M059J (cell line): ENCODE results near the gene IFIT2. TPM values are rescaled to one million over a fixed set of nuclear protein-coding genes. Genes with fewer than 3 reads are reported as not detected.
A peak's percentile ranks its signal among the peaks of the same experiment; 100 is the strongest.
"Not testable (repeated sequence)": the region's sequence is repeated elsewhere in the genome, so short reads cannot be mapped to it uniquely, and the experiment has no call there.

Source experiments
- DNase-seq: peaks from one replicate; pipeline ENCODE4 v3.0.0-alpha.2; 2012; ENCODE audit warnings: low read depth
- total RNA-seq: library from RNA; depleted of rRNA; stranded (reverse); fragments of >200 nt; shearing (Covaris generic); gene quantifications from 2 replicates; pipeline ENCODE4 v1.2.3, GENCODE V29; 2014; rRNA removed

Gene IFIT2
- total RNA-seq = 42.5 and 58.0 TPM in 2 replicates

DNA sequence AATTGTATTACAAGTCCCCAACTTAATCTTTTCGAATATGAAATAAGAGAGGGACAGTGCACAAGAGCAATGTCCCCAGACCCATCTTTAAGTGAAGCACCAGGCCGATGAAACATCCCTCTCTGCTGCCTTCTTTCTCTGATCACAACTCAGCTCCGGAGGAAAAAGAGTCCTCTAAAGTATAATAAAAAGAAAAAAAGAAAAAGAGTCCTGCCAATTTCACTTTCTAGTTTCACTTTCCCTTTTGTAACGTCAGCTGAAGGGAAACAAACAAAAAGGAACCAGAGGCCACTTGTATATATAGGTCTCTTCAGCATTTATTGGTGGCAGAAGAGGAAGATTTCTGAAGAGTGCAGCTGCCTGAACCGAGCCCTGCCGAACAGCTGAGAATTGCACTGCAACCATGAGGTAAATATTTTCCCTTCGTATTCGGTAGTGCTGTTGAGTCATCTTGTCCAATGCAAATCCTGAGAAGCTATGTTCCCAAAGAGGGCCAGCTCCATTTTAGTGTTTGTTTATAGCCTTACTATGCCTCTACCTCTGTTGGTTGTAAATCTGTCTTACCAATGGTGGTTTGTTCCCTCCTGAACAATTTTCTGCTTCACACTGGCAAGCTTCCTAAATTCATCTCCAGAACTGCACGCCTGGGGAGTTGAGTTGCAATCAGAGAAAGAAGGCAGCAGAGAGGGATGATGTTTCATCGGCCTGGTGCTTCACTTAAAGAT, at the start of gene IFIT2:
Gene IFIT2, plus strand, starts transcription at position 326 of the 725 bp plus-strand sequence. Its CDS starts 78 bp downstream, at position 404.
- DNase-seq = peak; percentile 81

DNA sequence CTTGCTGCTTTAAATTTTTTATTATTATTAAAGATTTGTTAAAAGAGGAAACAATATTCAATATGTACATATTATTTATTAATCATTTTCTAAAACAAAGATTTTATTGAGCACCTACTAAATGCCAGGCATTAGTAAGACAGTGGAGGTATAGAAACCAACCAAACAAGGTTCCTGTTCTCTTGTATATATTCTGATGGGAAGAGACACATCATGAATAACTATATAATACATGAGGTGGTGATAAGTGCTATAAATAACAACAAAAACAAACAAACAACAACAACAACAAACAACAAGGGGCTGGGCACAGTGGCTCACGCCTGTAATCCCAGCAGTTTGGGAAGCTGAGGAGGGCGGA, 49.6 kb upstream of the IFIT2 start:
- no peak for DNase-seq

DNA sequence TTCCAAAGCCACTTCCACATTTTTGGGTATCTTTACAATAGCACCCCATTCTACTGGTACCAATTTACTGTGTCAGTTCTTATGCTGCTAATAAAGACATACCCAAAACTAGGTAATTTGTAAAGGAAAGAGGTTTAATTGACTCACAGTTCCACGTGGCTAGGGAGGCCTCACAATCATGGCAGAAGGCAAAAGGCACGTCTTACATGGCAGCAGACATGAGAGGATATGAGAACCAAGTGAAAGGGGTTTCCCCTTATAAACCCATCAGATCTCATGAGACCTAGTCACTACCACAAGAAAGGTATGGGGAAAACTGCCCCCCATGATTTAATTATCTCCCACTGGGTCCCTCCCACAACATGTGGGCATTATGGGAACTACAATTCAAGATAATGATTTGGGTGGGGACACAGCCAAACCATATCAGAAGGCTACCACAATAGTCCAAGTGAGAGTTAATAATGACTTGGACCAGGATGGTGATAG, 46.7 kb upstream of the IFIT2 start:
- DNase-seq = not testable (repeated sequence)

DNA sequence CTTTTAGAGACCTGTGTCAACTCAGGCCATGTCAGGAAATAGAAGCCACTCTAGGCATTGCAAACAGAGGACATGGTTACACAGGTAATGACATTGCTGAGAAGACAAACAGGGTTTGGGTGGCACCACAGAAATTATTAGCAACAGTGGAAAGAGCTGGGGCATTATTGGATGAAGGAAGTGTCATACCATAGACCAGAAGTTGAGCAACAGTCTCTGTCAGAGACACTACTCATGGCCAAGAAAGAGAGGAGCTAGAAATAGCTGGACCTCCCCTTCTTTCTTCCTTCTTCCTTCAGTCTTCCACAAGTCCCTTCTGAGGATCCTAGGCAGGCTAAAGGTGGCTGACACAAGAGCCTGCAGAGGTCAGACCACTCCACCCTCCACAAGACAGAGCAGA, 46.1 kb upstream of the IFIT2 start:
- no peak for DNase-seq

- no peak for DNase-seq
Observed at GRCh38 chr10:89256340-89256739, 45.5 kb upstream of the IFIT2 start.

DNA sequence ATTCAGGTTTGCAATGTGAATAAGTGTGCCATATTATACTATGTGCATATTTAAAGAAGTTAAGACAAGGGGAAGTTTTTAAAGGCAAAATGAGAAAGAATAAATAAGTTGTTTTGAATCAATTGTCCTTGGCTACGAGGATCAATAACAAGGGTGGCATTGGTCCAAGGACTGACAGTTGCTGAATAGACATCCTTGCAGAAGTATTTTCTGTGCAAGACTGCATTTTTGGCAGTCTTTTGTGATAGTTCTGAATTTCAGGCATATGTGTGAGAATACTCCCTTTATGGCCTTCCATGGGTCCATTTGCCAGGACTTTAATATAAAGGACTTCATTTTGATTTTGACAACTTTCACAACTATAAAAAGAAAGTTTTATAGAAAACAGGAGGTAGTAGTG, 44.9 kb upstream of the IFIT2 start:
- no peak for DNase-seq

DNA sequence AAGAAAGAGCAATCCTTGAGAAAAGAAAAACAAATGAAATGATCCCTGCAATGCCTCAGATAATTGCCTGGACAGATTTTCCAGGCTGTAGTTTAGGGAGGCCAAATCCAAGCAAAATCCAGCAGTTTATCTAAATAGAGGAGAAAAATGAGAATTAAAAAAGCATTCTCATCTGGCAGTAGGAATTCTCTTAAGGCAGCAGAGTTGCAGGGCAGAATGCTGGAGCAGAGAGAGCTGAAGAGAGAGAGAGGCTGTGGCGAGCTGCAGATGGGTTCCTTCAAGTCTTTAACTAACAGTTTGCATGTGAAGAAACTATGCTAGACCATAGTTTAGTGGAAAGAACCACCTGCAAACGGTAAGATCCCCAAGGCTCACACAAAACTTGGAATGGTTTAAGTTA, 44.3 kb upstream of the IFIT2 start:
- no peak for DNase-seq

- DNase-seq = no peak
Observed at GRCh38 chr10:89258881-89259280, 43.0 kb upstream of the IFIT2 start.

- peak; percentile 72 for DNase-seq
Observed at GRCh38 chr10:89262086-89263051, 39.5 kb upstream of the IFIT2 start.

- no peak for DNase-seq
Observed at GRCh38 chr10:89263091-89263490, 38.8 kb upstream of the IFIT2 start.

- no peak for DNase-seq
Observed at GRCh38 chr10:89263531-89263930, 38.3 kb upstream of the IFIT2 start.

- DNase-seq = no peak
Observed at GRCh38 chr10:89266721-89267453, 35.0 kb upstream of the IFIT2 start.

DNA sequence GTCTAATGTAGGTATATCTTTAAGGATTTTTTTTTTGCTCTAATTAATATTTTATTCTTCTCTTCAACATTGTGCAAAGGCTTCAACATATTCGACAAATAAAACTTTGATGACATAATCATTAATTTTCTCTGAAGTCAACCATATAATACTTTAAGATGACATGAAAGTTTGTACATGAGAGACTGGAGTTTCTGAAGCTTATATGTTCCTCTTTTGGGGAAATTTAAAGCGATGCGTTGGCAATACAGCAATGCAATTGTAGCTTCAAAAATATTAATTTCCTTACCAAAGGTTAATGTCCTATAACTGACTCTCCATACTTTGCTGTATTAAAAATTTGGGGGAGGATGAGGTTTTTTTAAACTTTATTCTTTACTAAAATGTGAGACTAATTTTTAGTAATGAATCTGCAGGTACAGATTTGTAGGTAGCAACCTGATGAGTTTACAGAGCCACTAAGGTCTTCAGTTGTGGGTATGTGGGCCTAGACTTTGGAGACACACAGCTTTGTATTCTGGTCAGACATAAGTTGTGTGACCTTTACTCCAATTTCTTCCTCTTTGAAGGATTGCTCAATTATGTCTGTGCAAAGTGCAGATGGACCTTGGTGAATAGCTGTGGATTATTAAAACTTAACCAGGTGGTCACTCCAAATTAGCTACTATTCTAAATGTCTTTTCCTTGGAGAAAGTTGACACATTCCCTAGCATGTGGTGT, 32.3 kb upstream of the IFIT2 start:
- DNase-seq = no peak

- no peak for DNase-seq
Observed at GRCh38 chr10:89270153-89270483, 31.7 kb upstream of the IFIT2 start.

GRCh38 chr10:89271532-89271931, 30.3 kb upstream of the IFIT2 start:
- no peak for DNase-seq

GRCh38 chr10:89273680-89274079, 28.2 kb upstream of the IFIT2 start:
- no peak for DNase-seq

DNA sequence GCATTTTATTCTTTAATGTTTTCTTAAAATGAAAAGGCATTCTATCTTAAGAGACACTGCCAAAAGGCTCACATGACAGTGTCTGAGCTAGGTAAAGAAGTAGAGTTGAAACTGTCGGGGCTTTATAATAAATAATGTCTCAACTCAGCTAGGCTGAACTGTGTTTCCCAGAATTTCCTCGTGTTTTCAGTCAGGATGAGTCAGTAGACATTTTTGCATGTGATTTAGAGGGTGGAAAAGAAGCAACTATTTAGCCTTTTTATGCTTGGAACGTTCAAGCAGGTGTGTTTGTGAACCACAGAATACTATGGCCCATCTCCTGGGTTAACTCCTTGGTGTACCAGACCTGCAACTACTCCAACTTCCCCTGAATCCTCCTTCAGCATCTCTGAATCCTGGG, 26.9 kb upstream of the IFIT2 start:
- peak; percentile 32 for DNase-seq

- DNase-seq = no peak
Observed at GRCh38 chr10:89275383-89275782, 26.5 kb upstream of the IFIT2 start.

GRCh38 chr10:89278034-89278535, 23.8 kb upstream of the IFIT2 start:
- DNase-seq = peak; percentile 99

- DNase-seq = no peak
Observed at GRCh38 chr10:89278900-89279392, 22.9 kb upstream of the IFIT2 start.

DNA sequence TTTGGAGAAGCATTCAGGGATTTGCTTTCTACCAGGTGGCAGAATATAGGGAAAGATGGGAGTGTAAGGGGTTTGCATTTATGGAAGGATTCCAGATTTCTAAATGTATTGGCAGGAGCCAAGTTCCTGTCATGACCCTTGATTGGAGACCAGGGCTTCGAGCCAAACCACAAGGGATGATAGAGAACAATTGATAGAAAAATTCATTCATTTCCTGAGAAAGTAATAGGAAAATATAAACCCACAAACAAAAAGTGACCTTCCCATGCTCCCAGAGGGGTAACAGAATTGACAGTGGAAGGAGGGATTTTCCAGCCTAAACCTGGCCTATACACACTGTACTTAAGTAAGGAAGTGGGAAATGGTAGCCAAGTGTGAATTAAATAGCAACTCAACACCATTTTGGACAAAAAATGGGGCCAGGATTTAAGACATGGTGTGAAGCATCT, 22.4 kb upstream of the IFIT2 start:
- DNase-seq = peak; percentile 77
